A549 (cell line): ENCODE measurements around the gene FXN. TPM values are rescaled to one million over a fixed set of nuclear protein-coding genes. Genes with fewer than 3 reads are reported as not detected.
A peak's percentile ranks its signal among the peaks of the same experiment; 100 is the strongest.

Experiments
- ATAC-seq, 2 experiments: fragments of 200-7000 bp in 1 of 2; fragments of >200 bp in 1 of 2; cut with Nextera tagmentation in 1 of 2; cut with Tn5 transposase in 1 of 2; 3 replicates each; pipeline versions ENCODE4 v1.8.0 to v1.9.1; 2018 to 2020; ENCODE audit warnings: mild to moderate bottlenecking in 1 of 2, moderate library complexity in 1 of 2
- CTCF ChIA-PET: fragments of 300-600 bp; sonication (Branson Sonifier 250); formaldehyde crosslinking; extraction: SDS; loops from one replicate; lab custom pipeline; 2021; ENCODE audit warnings: antibody characterized with exemption, inconsistent platforms; lab: Yijun Ruan, JAX
- POLR2A ChIA-PET: fragments of 350-600 bp; formaldehyde crosslinking; extraction: SDS; loops from one replicate; lab custom pipeline; 2021; ENCODE audit warnings: antibody characterized with exemption, inconsistent platforms; lab: Yijun Ruan, JAX
- DNase-seq, 2 experiments: peaks; one replicate each; pipeline versions ENCODE4 v3.0.0 to v3.0.0-alpha.2; 2011 to 2016; ENCODE audit warnings: low read depth in 1 of 2, low spot score in 1 of 2
- FAIRE-seq: peaks from 2 replicates; lab custom pipeline; 2011; peaks lifted over from hg19 to GRCh38; lab: Jason Lieb, UNC
- H3K27ac ChIP-seq, 2 experiments: fragments of >200 bp; sonication (Bioruptor Twin); formaldehyde crosslinking; 3 replicates each; pipeline ENCODE4 v1.5.1; 2016 to 2017
- H3K4me1 ChIP-seq: fragments of >200 bp; sonication (Bioruptor Twin); formaldehyde crosslinking; 3 replicates; pipeline ENCODE4 v1.6.1; 2016
- H3K4me2 ChIP-seq: fragments of >200 bp; sonication (Bioruptor Twin); formaldehyde crosslinking; 3 replicates; pipeline ENCODE4 v1.6.1; 2016
- H3K4me3 ChIP-seq: fragments of >200 bp; sonication (Bioruptor Twin); formaldehyde crosslinking; 3 replicates; pipeline ENCODE4 v1.5.1; 2016
- H3K9me3 ChIP-seq: fragments of >200 bp; sonication (Bioruptor Twin); formaldehyde crosslinking; 3 replicates; pipeline ENCODE4 v1.6.1; 2016
- CBX8 ChIP-seq: fragments of 200-600 bp; sonication (generic); IDR thresholded peaks from 2 replicates; pipeline ENCODE4 v1.6.1; 2016
- CEBPB ChIP-seq, 2 experiments: fragments of >200 bp in 1 of 2; sonication (Bioruptor Twin) in 1 of 2; formaldehyde crosslinking in 1 of 2; IDR thresholded peaks; 2 replicates each; pipeline ENCODE4 v1.6.1; 2012 to 2016
- EHMT2 ChIP-seq: fragments of 200-600 bp; sonication (generic); IDR thresholded peaks from 2 replicates; pipeline ENCODE4 v1.6.1; 2016; ENCODE audit warnings: antibody characterized with exemption, low read depth, mild to moderate bottlenecking, moderate library complexity
- EP300 ChIP-seq, 2 experiments: fragments of >200 bp; sonication (Bioruptor Twin); formaldehyde crosslinking; IDR thresholded peaks; 2 replicates in 1 of 2; 3 replicates in 1 of 2; pipeline ENCODE4 v1.6.1; 2016 to 2017
- ESRRA ChIP-seq: fragments of 150-350 bp; IDR thresholded peaks from 2 replicates; pipeline ENCODE4 v1.6.1; 2014; ENCODE audit warnings: mild to moderate bottlenecking, low read length, borderline replicate concordance
- FOSL2 ChIP-seq, 2 experiments: fragments of 450-650 bp in 1 of 2; fragments of >200 bp in 1 of 2; sonication (Bioruptor Twin) in 1 of 2; formaldehyde crosslinking; IDR thresholded peaks; 2 replicates each; pipeline versions ENCODE4 v1.5.0 to v1.6.1; 2016 to 2020; ENCODE audit warnings: mild to moderate bottlenecking in 1 of 2, moderate library complexity in 1 of 2
- HDAC2 ChIP-seq: fragments of 200-600 bp; sonication (generic); IDR thresholded peaks from 2 replicates; pipeline ENCODE4 v1.6.1; 2016
- HEYL ChIP-seq: fragments of 250-450 bp; sonication (Bioruptor Pico); IDR thresholded peaks from 2 replicates; pipeline ENCODE4 v1.8.0; 2021; ENCODE audit warnings: mild to moderate bottlenecking, moderate library complexity
- HOXA7 ChIP-seq: fragments of 250-450 bp; sonication (Bioruptor Pico); IDR thresholded peaks from 2 replicates; pipeline ENCODE4 v1.5.0; 2020; ENCODE audit warnings: mild to moderate bottlenecking, moderate library complexity
- HOXB5 ChIP-seq: fragments of 250-450 bp; sonication (Bioruptor Pico); IDR thresholded peaks from 2 replicates; pipeline ENCODE4 v1.5.0; 2020; ENCODE audit warnings: mild to moderate bottlenecking, moderate library complexity
- KDM1A ChIP-seq: fragments of 200-600 bp; sonication (generic); IDR thresholded peaks from 2 replicates; pipeline ENCODE4 v1.6.1; 2016; ENCODE audit warnings: low read depth, mild to moderate bottlenecking
- KDM5A ChIP-seq: fragments of 200-600 bp; sonication (generic); IDR thresholded peaks from 2 replicates; pipeline ENCODE4 v1.6.1; 2016; ENCODE audit warnings: antibody characterized with exemption, mild to moderate bottlenecking
- NPAS2 ChIP-seq: fragments of 250-450 bp; sonication (Bioruptor Pico); IDR thresholded peaks from 2 replicates; pipeline ENCODE4 v1.8.0; 2022; ENCODE audit warnings: mild to moderate bottlenecking, moderate library complexity, borderline replicate concordance
- NR3C1 ChIP-seq: fragments of >200 bp; sonication (Bioruptor Twin); formaldehyde crosslinking; IDR thresholded peaks from 3 replicates; pipeline ENCODE4 v1.6.1; 2017
- PHF8 ChIP-seq: fragments of 200-600 bp; sonication (generic); IDR thresholded peaks from 2 replicates; pipeline ENCODE4 v1.6.1; 2016; ENCODE audit warnings: low read depth, mild to moderate bottlenecking, antibody characterized with exemption, moderate library complexity, borderline replicate concordance
- POLR2A ChIP-seq: IDR thresholded peaks from 2 replicates; pipeline ENCODE4 v1.6.1; 2012; ENCODE audit warnings: mild to moderate bottlenecking, low read length
- RARB ChIP-seq: fragments of 250-450 bp; sonication (Bioruptor Pico); IDR thresholded peaks from 2 replicates; pipeline ENCODE4 v1.8.0; 2021; ENCODE audit warnings: mild to moderate bottlenecking, moderate library complexity
- RCOR1 ChIP-seq: fragments of 150-350 bp; IDR thresholded peaks from 2 replicates; pipeline ENCODE4 v1.6.1; 2014; ENCODE audit warnings: antibody characterized with exemption, low read length, low read depth
- RFX5 ChIP-seq: fragments of 450-650 bp; IDR thresholded peaks from 2 replicates; pipeline ENCODE4 v1.7.1; 2014; ENCODE audit warnings: antibody characterized with exemption, mild to moderate bottlenecking, moderate library complexity
- RNF2 ChIP-seq: fragments of 200-600 bp; sonication (generic); IDR thresholded peaks from 2 replicates; pipeline ENCODE4 v1.6.1; 2016; ENCODE audit warnings: low read depth, mild to moderate bottlenecking, antibody characterized with exemption, moderate library complexity, borderline replicate concordance
- SMC3 ChIP-seq: fragments of >200 bp; sonication (Bioruptor Twin); formaldehyde crosslinking; IDR thresholded peaks from 3 replicates; pipeline ENCODE4 v1.6.1; 2018; ENCODE audit warnings: inconsistent platforms
- SREBF2 ChIP-seq: fragments of 450-650 bp; IDR thresholded peaks from 2 replicates; pipeline ENCODE4 v1.6.1; 2014; ENCODE audit warnings: mild to moderate bottlenecking, moderate library complexity
- TFCP2L1 ChIP-seq: fragments of 250-450 bp; sonication (Bioruptor Pico); IDR thresholded peaks from 2 replicates; pipeline ENCODE4 v1.5.0; 2021; ENCODE audit warnings: mild to moderate bottlenecking
- TP53 ChIP-seq: fragments of 250-450 bp; sonication (Bioruptor Pico); IDR thresholded peaks from 2 replicates; pipeline ENCODE4 v1.5.0; 2021; ENCODE audit warnings: mild to moderate bottlenecking, moderate library complexity
- ZFP36 ChIP-seq: fragments of 450-650 bp; IDR thresholded peaks from 2 replicates; pipeline ENCODE4 v1.6.1; 2014; ENCODE audit warnings: borderline replicate concordance; ENCODE audit not compliant: partially characterized antibody
- ZNF302 ChIP-seq: fragments of 250-450 bp; sonication (Bioruptor Pico); IDR thresholded peaks from 2 replicates; pipeline ENCODE4 v1.9.0; 2021; ENCODE audit warnings: inconsistent platforms, mild to moderate bottlenecking, moderate library complexity
- ZSCAN20 ChIP-seq: fragments of 250-450 bp; sonication (Bioruptor Pico); IDR thresholded peaks from 2 replicates; pipeline ENCODE4 v1.8.0; 2022; ENCODE audit warnings: mild to moderate bottlenecking, moderate library complexity
- WGBS: methylation state at CpG from one replicate; pipeline ENCODE4 v1.1.6; 2017; ENCODE audit errors: missing lambda C conversion rate; 5-methylcytosine and 5-hydroxymethylcytosine counted together
- polyA minus RNA-seq: library from RNA; depleted of rRNA, polyadenylated mRNA; stranded (reverse); fragments of >200 nt; gene quantifications from 2 replicates; pipeline ENCODE4 v1.2.3, GENCODE V29; 2011; rRNA and poly(A)+ RNA removed
- polyA plus RNA-seq, 4 experiments: library from polyadenylated mRNA; depleted of rRNA in 3 of 4; stranded (reverse); fragments of >200 nt; fragmentation: RNase III in 1 of 4; extraction: RNeasy Plus Mini Kit Qiagen cat#74134 plus additional on column Dnase treatment in 1 of 4; gene quantifications; 2 replicates in 3 of 4; 3 replicates in 1 of 4; pipeline ENCODE4 v1.2.3, GENCODE V29; 2011 to 2017
- TF ChIP-seq, protein P1 (sequence below): fragments of >200 bp; sonication (Bioruptor Twin); formaldehyde crosslinking; IDR thresholded peaks from 3 replicates; pipeline ENCODE4 v1.5.1; 2016
- TF ChIP-seq, protein P2 (sequence below): fragments of 250-450 bp; sonication (Bioruptor Pico); IDR thresholded peaks from 2 replicates; pipeline ENCODE4 v1.5.0; 2020; ENCODE audit warnings: low read depth, mild to moderate bottlenecking, moderate library complexity
- TF ChIP-seq, protein P3 (sequence below): IDR thresholded peaks from 2 replicates; pipeline ENCODE4 v1.6.1; 2012
- TF ChIP-seq, protein P4 (sequence below): fragments of 150-350 bp; IDR thresholded peaks from 2 replicates; pipeline ENCODE4 v1.6.1; 2014; ENCODE audit warnings: low read depth, mild to moderate bottlenecking, low read length
- TF ChIP-seq, protein P5 (sequence below): IDR thresholded peaks from 2 replicates; pipeline ENCODE4 v1.6.1; 2012
- TF ChIP-seq, protein P6 (sequence below): fragments of 250-450 bp; sonication (Bioruptor Pico); IDR thresholded peaks from 2 replicates; pipeline ENCODE4 v1.5.0; 2021; ENCODE audit warnings: mild to moderate bottlenecking, moderate library complexity, borderline replicate concordance

The FXN gene
- polyA plus RNA-seq (2011; rRNA removed) (22.5 and 26.0 TPM in 2 replicates), polyA plus RNA-seq (2017; fragmentation: RNase III; extraction: RNeasy Plus Mini Kit Qiagen cat#74134 plus additional on column Dnase treatment) (20.5 to 22.5 TPM (median 22.4 TPM) in 3 replicates), polyA minus RNA-seq (13.4 and 14.5 TPM in 2 replicates)
- polyA plus RNA-seq (2012; cell fraction: cytosol; rRNA removed), result 23.0 and 25.8 TPM in 2 replicates
- polyA plus RNA-seq (2012; cell fraction: nucleus; rRNA removed), result 8.1 and 15.4 TPM in 2 replicates

DNA sequence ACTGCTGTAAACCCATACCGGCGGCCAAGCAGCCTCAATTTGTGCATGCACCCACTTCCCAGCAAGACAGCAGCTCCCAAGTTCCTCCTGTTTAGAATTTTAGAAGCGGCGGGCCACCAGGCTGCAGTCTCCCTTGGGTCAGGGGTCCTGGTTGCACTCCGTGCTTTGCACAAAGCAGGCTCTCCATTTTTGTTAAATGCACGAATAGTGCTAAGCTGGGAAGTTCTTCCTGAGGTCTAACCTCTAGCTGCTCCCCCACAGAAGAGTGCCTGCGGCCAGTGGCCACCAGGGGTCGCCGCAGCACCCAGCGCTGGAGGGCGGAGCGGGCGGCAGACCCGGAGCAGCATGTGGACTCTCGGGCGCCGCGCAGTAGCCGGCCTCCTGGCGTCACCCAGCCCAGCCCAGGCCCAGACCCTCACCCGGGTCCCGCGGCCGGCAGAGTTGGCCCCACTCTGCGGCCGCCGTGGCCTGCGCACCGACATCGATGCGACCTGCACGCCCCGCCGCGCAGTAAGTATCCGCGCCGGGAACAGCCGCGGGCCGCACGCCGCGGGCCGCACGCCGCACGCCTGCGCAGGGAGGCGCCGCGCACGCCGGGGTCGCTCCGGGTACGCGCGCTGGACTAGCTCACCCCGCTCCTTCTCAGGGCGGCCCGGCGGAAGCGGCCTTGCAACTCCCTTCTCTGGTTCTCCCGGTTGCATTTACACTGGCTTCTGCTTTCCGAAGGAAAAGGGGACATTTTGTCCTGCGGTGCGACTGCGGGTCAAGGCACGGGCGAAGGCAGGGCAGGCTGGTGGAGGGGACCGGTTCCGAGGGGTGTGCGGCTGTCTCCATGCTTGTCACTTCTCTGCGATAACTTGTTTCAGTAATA, at the start of gene FXN:
TSS of gene FXN (plus strand) at position 315 of the 871 bp plus-strand sequence. CDS start at position 346, 31 bp downstream.
- ATAC-seq, result peak; percentile 97
- ChIA-PET CTCF (interaction anchor here (0.6 to 7.6 kb wide), 36 partner anchors 11 to 430 kb away, joined by 3 to 90 read pairs (median 3); no protein-coding TSS in a partner anchor), POLR2A (interaction anchor here (0.6 to 2.2 kb wide), 7 partner anchors 9 to 157 kb away, joined by 3 to 14 read pairs (median 5); no protein-coding TSS in a partner anchor)
- Histone ChIP-seq H3K4me2 (peak within 1 kb of the TSS; percentile 90), H3K27ac (peak within 1 kb of the TSS; percentile 93 to 98), H3K4me3 (peak within 1 kb of the TSS; percentile 70), H3K9me3 (no peaks in the 10 kb centered on the region), H3K4me1 (peaks cover 7% of the 10 kb centered on the region; the same call in 2 of the 3 replicates)
- DNase-seq, result peak; percentile 70 to 84
- FAIRE-seq, result no peak
- WGBS, result under 1% methylated on average over 27 of the region's 75 CpGs
- TF ChIP-seq HOXB5, result 0 out of 2 replicates have a peak, but pooled peaks have one; percentile 49
- peak; percentile 90 for TF ChIP-seq HDAC2
- no peak for TF ChIP-seq HEYL (CRISPR knock-in tag)
- no peak for TF ChIP-seq NPAS2 (CRISPR knock-in tag)
- TF ChIP-seq TFCP2L1 (CRISPR knock-in tag), result no peak
- TF ChIP-seq EP300 (IDR thresholded peaks at IDR 0.05), result no peak
- TF ChIP-seq KDM5A, result no peak
- no peak for TF ChIP-seq RNF2
- no peak for TF ChIP-seq NR3C1
- TF ChIP-seq, protein P1, sequence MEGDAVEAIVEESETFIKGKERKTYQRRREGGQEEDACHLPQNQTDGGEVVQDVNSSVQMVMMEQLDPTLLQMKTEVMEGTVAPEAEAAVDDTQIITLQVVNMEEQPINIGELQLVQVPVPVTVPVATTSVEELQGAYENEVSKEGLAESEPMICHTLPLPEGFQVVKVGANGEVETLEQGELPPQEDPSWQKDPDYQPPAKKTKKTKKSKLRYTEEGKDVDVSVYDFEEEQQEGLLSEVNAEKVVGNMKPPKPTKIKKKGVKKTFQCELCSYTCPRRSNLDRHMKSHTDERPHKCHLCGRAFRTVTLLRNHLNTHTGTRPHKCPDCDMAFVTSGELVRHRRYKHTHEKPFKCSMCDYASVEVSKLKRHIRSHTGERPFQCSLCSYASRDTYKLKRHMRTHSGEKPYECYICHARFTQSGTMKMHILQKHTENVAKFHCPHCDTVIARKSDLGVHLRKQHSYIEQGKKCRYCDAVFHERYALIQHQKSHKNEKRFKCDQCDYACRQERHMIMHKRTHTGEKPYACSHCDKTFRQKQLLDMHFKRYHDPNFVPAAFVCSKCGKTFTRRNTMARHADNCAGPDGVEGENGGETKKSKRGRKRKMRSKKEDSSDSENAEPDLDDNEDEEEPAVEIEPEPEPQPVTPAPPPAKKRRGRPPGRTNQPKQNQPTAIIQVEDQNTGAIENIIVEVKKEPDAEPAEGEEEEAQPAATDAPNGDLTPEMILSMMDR, result peak; percentile 98
- TF ChIP-seq SREBF2, result no peak
- TF ChIP-seq ESRRA, result 0 out of 2 replicates have a peak, but pooled peaks have one; percentile 35
- no peak for TF ChIP-seq ZSCAN20 (CRISPR knock-in tag)
- TF ChIP-seq RCOR1, result peak; percentile 89; the same call in 1 of the 2 replicates
- no peak for TF ChIP-seq HOXA7 (CRISPR knock-in tag)
- TF ChIP-seq, protein P2, sequence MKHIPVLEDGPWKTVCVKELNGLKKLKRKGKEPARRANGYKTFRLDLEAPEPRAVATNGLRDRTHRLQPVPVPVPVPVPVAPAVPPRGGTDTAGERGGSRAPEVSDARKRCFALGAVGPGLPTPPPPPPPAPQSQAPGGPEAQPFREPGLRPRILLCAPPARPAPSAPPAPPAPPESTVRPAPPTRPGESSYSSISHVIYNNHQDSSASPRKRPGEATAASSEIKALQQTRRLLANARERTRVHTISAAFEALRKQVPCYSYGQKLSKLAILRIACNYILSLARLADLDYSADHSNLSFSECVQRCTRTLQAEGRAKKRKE (CRISPR knock-in tag), result no peak
- TF ChIP-seq, protein P3, sequence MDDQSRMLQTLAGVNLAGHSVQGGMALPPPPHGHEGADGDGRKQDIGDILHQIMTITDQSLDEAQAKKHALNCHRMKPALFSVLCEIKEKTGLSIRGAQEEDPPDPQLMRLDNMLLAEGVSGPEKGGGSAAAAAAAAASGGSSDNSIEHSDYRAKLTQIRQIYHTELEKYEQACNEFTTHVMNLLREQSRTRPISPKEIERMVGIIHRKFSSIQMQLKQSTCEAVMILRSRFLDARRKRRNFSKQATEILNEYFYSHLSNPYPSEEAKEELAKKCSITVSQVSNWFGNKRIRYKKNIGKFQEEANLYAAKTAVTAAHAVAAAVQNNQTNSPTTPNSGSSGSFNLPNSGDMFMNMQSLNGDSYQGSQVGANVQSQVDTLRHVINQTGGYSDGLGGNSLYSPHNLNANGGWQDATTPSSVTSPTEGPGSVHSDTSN, result no peak
- peak; percentile 60 for TF ChIP-seq POLR2A
- no peak for TF ChIP-seq ZNF302
- no peak for TF ChIP-seq CBX8
- peak; percentile 68 for TF ChIP-seq SMC3
- TF ChIP-seq ZFP36, result no peak
- TF ChIP-seq TP53 (CRISPR knock-in tag), result no peak
- no peak for TF ChIP-seq FOSL2 (IDR thresholded peaks at IDR 0.05)
- no peak for TF ChIP-seq FOSL2 (CRISPR knock-in tag; IDR thresholded peaks at IDR 0.05)
- TF ChIP-seq, protein P4, sequence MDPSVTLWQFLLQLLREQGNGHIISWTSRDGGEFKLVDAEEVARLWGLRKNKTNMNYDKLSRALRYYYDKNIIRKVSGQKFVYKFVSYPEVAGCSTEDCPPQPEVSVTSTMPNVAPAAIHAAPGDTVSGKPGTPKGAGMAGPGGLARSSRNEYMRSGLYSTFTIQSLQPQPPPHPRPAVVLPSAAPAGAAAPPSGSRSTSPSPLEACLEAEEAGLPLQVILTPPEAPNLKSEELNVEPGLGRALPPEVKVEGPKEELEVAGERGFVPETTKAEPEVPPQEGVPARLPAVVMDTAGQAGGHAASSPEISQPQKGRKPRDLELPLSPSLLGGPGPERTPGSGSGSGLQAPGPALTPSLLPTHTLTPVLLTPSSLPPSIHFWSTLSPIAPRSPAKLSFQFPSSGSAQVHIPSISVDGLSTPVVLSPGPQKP, result no peak
- no peak for TF ChIP-seq RARB
- peak; percentile 83 for TF ChIP-seq PHF8
- no peak for TF ChIP-seq RFX5
- TF ChIP-seq, protein P5, sequence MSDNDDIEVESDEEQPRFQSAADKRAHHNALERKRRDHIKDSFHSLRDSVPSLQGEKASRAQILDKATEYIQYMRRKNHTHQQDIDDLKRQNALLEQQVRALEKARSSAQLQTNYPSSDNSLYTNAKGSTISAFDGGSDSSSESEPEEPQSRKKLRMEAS, result peak; percentile 90
- peak; percentile 100 for TF ChIP-seq KDM1A
- TF ChIP-seq, protein P6, sequence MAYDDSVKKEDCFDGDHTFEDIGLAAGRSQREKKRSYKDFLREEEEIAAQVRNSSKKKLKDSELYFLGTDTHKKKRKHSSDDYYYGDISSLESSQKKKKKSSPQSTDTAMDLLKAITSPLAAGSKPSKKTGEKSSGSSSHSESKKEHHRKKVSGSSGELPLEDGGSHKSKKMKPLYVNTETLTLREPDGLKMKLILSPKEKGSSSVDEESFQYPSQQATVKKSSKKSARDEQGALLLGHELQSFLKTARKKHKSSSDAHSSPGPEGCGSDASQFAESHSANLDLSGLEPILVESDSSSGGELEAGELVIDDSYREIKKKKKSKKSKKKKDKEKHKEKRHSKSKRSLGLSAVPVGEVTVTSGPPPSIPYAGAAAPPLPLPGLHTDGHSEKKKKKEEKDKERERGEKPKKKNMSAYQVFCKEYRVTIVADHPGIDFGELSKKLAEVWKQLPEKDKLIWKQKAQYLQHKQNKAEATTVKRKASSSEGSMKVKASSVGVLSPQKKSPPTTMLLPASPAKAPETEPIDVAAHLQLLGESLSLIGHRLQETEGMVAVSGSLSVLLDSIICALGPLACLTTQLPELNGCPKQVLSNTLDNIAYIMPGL (CRISPR knock-in tag), result peak; percentile 94
- no peak for TF ChIP-seq EHMT2
- TF ChIP-seq CEBPB (IDR thresholded peaks at IDR 0.05), result no peak
